Measurements from ENCODE around the gene TRMU. TPM values are rescaled to one million over a fixed set of nuclear protein-coding genes. Genes with fewer than 3 reads are reported as not detected.

The TRMU gene
- total RNA-seq, 1 experiment from 2014 or later, result 90.1 TPM

DNA sequence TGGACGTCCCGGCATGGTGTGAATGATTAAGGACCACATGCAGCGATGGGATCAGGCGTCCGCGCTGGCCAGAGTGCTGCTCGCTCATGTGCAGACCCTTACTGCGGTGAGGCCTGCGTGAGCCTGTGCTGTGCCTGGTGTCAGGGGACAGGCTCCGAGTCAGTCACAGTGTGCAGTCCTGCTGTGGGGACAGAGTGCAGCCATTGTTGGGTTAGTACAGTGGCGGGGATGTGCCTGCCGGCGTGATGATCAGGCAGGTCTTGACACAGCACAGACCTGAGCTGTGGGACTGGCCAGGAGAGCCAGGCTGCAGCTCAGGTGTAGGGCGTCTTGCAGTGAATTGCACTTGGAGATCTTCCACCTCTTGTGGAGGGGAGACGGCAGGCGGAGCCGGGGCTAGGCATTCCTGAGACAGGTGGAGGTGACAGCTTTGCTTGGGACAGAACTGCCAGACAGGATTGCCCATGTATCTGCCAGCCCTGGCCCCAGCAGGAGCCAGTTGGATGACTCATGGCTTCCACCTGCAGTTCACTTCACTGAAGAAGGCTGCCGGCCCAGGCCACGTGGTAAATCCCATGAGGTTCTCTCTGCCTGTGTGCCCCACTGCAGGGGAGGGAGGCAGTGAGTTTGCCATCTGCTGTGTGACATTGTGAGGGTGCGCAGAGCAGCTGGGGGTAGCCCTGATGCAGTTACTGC, 17.3 kb downstream of the TRMU start:
- Histone ChIP-seq H3K4me1 (ENCODE audit: insufficient read depth, low read length, poor library complexity, severe bottlenecking) (peaks cover 12% of the 10 kb centered on the region), H3K27me3 (replicated peaks; ENCODE audit: insufficient read depth, low read depth, low read length, poor library complexity) (no peaks in the 10 kb centered on the region), H3K9me3 (ENCODE audit: low read depth, low read length, poor library complexity, severe bottlenecking) (no peaks in the 10 kb centered on the region), H3K27ac (ENCODE audit: low read depth, low read length, poor library complexity, severe bottlenecking) (peak overlapping the region; percentile 29), H3K4me3 (ENCODE audit: low read depth, low read length, poor library complexity, severe bottlenecking) (no peak overlapping the region), H3K36me3 (ENCODE audit: insufficient read depth, low read length, poor library complexity, severe bottlenecking) (peaks cover 55% of the 10 kb centered on the region)
- TF ChIP-seq, protein P1, sequence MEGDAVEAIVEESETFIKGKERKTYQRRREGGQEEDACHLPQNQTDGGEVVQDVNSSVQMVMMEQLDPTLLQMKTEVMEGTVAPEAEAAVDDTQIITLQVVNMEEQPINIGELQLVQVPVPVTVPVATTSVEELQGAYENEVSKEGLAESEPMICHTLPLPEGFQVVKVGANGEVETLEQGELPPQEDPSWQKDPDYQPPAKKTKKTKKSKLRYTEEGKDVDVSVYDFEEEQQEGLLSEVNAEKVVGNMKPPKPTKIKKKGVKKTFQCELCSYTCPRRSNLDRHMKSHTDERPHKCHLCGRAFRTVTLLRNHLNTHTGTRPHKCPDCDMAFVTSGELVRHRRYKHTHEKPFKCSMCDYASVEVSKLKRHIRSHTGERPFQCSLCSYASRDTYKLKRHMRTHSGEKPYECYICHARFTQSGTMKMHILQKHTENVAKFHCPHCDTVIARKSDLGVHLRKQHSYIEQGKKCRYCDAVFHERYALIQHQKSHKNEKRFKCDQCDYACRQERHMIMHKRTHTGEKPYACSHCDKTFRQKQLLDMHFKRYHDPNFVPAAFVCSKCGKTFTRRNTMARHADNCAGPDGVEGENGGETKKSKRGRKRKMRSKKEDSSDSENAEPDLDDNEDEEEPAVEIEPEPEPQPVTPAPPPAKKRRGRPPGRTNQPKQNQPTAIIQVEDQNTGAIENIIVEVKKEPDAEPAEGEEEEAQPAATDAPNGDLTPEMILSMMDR (conservative IDR thresholded peaks at IDR 0.05; ENCODE audit: low read depth, low read length), result no peak
- TF ChIP-seq EZH2 (IDR thresholded peaks at IDR 0.05; ENCODE audit: borderline replicate concordance, low read depth, low read length, poor library complexity, severe bottlenecking), result no peak
- ChIA-PET CTCF (no interaction called here), POLR2A (ENCODE audit: low non-redundant PET) (no interaction called here)
- intact Hi-C loops (cut with micrococcal nuclease; ENCODE audit: unreplicated experiment), result no loop called here
- BruUV-seq (replicated peaks), result no TSS peak
- peak; percentile 67 for DNase-seq (ENCODE audit: low spot score)

DNA sequence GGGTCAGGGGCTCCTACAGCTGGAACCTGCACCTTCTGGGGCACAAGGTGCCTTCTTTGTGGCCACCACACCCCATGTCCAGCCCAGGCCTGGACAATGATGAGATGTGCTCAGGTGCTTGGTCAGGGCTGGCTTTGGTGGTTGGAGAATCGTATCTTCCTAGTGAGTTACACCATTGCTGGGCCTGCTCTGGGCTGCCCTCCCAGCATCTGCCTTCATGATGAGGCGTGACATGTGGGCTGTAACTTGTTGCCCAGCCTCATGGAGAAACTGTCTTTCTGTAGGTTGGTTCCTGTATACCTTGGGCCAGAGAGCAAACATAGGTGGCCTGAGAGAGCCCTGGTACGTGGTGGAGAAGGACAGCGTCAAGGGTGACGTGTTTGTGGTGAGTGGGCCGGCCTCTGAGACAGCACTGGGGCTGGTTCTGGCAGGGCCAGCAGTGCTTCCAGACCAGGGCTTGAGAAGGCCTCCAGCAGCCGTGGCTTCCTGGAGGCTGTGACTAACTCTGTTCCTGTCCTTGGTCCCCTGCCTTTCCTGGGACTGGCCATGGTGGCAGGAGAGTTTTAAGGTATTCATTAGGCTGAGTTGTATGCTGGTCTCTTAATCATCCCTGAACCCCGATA, 18.1 kb downstream of the TRMU start:
- Histone ChIP-seq H3K36me3 (ENCODE audit: insufficient read depth, low read length, poor library complexity, severe bottlenecking) (peaks cover 48% of the 10 kb centered on the region), H3K4me3 (ENCODE audit: low read depth, low read length, poor library complexity, severe bottlenecking) (no peak overlapping the region), H3K4me1 (ENCODE audit: insufficient read depth, low read length, poor library complexity, severe bottlenecking) (peaks cover 12% of the 10 kb centered on the region), H3K9me3 (ENCODE audit: low read depth, low read length, poor library complexity, severe bottlenecking) (no peaks in the 10 kb centered on the region), H3K27me3 (replicated peaks; ENCODE audit: insufficient read depth, low read depth, low read length, poor library complexity) (no peaks in the 10 kb centered on the region), H3K27ac (ENCODE audit: low read depth, low read length, poor library complexity, severe bottlenecking) (no peak overlapping the region)
- ChIA-PET POLR2A (ENCODE audit: low non-redundant PET) (no interaction called here), CTCF (no interaction called here)
- TF ChIP-seq, protein P1 (conservative IDR thresholded peaks at IDR 0.05; ENCODE audit: low read depth, low read length), result no peak
- no peak for TF ChIP-seq EZH2 (IDR thresholded peaks at IDR 0.05; ENCODE audit: borderline replicate concordance, low read depth, low read length, poor library complexity, severe bottlenecking)
- DNase-seq (ENCODE audit: low spot score), result no peak
- BruUV-seq (replicated peaks), result no TSS peak
- intact Hi-C loops (cut with micrococcal nuclease; ENCODE audit: unreplicated experiment), result no loop called here

DNA sequence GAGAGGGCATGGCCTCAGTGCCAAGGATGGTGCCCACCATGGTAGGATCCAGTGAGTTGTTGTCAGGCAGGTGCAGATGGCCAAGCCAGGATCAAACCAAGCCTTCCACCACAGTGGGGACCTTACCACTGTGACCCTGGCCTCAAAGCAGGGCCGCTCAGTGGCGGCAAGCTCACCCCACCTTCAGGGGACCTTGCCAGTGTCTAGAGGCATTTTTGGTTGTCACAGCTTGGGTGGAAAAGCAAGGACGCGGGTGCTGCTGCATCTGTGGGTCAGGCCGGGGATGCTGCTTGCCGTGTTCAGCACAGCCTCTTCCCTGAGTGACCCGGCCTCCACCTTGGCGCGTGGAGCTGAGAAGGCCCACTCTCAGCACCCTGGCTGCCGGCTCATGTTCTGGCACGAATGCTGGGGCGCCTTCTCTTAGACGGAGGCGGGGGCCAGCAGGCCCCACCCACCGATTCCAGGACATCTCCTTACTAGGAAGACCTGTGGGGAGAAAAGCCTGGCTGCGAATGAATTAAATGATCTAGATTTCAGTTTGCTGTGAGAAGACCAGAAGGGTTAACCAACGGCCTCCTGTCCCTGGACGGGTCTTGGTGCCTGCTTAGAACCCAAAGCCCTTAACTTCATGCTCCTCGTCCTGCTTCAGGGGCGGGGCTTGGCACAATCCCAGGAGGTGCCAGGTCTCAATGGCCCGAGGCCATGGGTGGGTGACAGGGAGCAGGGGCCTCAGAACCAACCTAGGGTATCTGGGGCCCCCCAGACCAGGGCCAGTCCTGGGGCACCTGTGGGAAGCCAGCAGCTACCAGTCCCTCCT, 18.9 kb downstream of the TRMU start:
- CTCF ChIA-PET, result interaction anchor here (1.6 kb wide), 1 partner anchor 13 kb away, joined by 4 read pairs; no protein-coding TSS in a partner anchor
- POLR2A ChIA-PET (ENCODE audit: low non-redundant PET), result no interaction called here
- Histone ChIP-seq H3K36me3 (ENCODE audit: insufficient read depth, low read length, poor library complexity, severe bottlenecking) (peaks cover 42% of the 10 kb centered on the region), H3K27ac (ENCODE audit: low read depth, low read length, poor library complexity, severe bottlenecking) (no peak overlapping the region), H3K4me1 (ENCODE audit: insufficient read depth, low read length, poor library complexity, severe bottlenecking) (peaks cover 12% of the 10 kb centered on the region), H3K4me3 (ENCODE audit: low read depth, low read length, poor library complexity, severe bottlenecking) (no peak overlapping the region), H3K9me3 (ENCODE audit: low read depth, low read length, poor library complexity, severe bottlenecking) (no peaks in the 10 kb centered on the region), H3K27me3 (replicated peaks; ENCODE audit: insufficient read depth, low read depth, low read length, poor library complexity) (no peaks in the 10 kb centered on the region)
- DNase-seq (ENCODE audit: low spot score), result no peak
- intact Hi-C loops (cut with micrococcal nuclease; ENCODE audit: unreplicated experiment), result no loop called here
- no TSS peak for BruUV-seq (replicated peaks)
- TF ChIP-seq EZH2 (IDR thresholded peaks at IDR 0.05; ENCODE audit: borderline replicate concordance, low read depth, low read length, poor library complexity, severe bottlenecking), result no peak
- TF ChIP-seq, protein P1 (conservative IDR thresholded peaks at IDR 0.05; ENCODE audit: low read depth, low read length), result no peak

Measured in A673 (cell line).